ENCODE results near the gene NRG3. TPM values are rescaled to one million over a fixed set of nuclear protein-coding genes. Genes with fewer than 3 reads are reported as not detected.

The NRG3 gene
- total and polyA plus RNA-seq, 2 of the 4 experiments (the other 2 are of a cell fraction): not detected

DNA sequence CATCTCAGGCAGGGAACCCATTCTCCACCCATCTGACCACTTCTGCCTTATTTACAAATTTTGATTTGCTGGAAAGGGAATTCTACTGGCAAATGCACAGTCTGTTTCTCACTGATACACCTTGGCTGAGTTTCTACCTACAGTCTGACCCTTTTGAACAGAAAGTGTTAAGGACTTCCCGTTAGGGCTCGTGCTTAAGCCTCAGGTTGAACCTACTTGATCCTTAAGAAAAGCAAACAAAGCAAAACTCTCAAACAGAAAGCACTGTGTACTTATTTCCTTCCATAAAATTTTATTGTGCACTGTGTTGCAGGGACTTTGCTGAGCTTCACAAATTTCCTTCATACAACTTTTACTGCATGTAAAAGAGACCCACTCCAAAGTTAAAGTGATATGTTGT is 367.8 kb downstream of the NRG3 start:
- Histone ChIP-seq H3K9me3 (ENCODE audit: control insufficient read depth, insufficient read depth, low read length) (peaks cover 3% of the 10 kb centered on the region; the same call in 1 of the 2 replicates), H2AFZ (replicated peaks; ENCODE audit: low read length, poor library complexity) (no peak overlapping the region), H2BK20ac (ENCODE audit: low read depth, low read length) (no peak overlapping the region), H3K27me3 (ENCODE audit: control insufficient read depth, insufficient read depth, low read length) (no peaks in the 10 kb centered on the region), H2BK15ac (ENCODE audit: low read depth, low read length) (no peak overlapping the region), H3K4ac (ENCODE audit: low read depth, low read length) (no peak overlapping the region), H3K23ac (ENCODE audit: low read depth, low read length) (no peak overlapping the region), H3K14ac (replicated peaks; ENCODE audit: low read depth, low read length) (no peak overlapping the region), H4K8ac (ENCODE audit: low read depth in 2 of 2, low read length in 2 of 2) (no peak overlapping the region), H4K20me1 (ENCODE audit: insufficient read depth, low read length) (no peaks in the 10 kb centered on the region), H2BK5ac (ENCODE audit: low read depth, low read length, poor library complexity, severe bottlenecking) (no peak overlapping the region), H3K36me3 (ENCODE audit: control insufficient read depth, insufficient read depth, low read length) (no peaks in the 10 kb centered on the region), H3K4me2 (ENCODE audit: low read depth, low read length) (no peak overlapping the region), H3K9me1 (ENCODE audit: insufficient read depth, low read length) (no peaks in the 10 kb centered on the region), H3K4me3 (ENCODE audit: insufficient read depth, low read depth, low read length) (no peak overlapping the region), H2AK5ac (ENCODE audit: low read depth, low read length) (no peak overlapping the region), H3K79me1 (ENCODE audit: low read depth in 1 of 2, low read length in 2 of 2) (no peaks in the 10 kb centered on the region), H2AK9ac (replicated peaks; ENCODE audit: low read depth, low read length, poor library complexity) (no peak overlapping the region), H2BK120ac (ENCODE audit: low read depth, low read length) (no peak overlapping the region), H3K4me1 (ENCODE audit: control insufficient read depth, insufficient read depth, low read length) (no peaks in the 10 kb centered on the region), H4K91ac (ENCODE audit: insufficient read depth, low read depth, low read length) (no peak overlapping the region), H3K18ac (ENCODE audit: low read depth, low read length) (no peak overlapping the region), H3K27ac (ENCODE audit: insufficient read depth, low read length) (no peak overlapping the region), H3K9ac (ENCODE audit: low read depth, low read length) (no peak overlapping the region), H3K56ac (ENCODE audit: extremely low read depth, insufficient read depth, low read length) (no peak overlapping the region), H4K5ac (ENCODE audit: low read depth, low read length) (no peak overlapping the region)
- ChIA-PET CTCF (no interaction called here), POLR2A (ENCODE audit: unreplicated experiment) (no interaction called here)
- TF ChIP-seq POLR2A (IDR thresholded peaks at IDR 0.05; ENCODE audit: low read depth, low read length) (no peak), CHD1 (IDR thresholded peaks at IDR 0.05; ENCODE audit: low read depth, low read length) (no peak), SMC3 (IDR thresholded peaks at IDR 0.05; ENCODE audit: low read depth, low read length) (no peak), MXI1 (IDR thresholded peaks at IDR 0.05; ENCODE audit: borderline replicate concordance, low read depth, low read length) (no peak), FOS (IDR thresholded peaks at IDR 0.05; ENCODE audit: low read depth, low read length) (no peak), NFE2L2 (IDR thresholded peaks at IDR 0.05; ENCODE audit: low read depth, low read length) (no peak), CEBPB (IDR thresholded peaks at IDR 0.05; ENCODE audit: low read depth, low read length) (no peak), CTCF (conservative IDR thresholded peaks at IDR 0.05; ENCODE audit: low read depth, low read length) (no peak), RFX5 (IDR thresholded peaks at IDR 0.05; ENCODE audit: low read depth, low read length) (no peak), ELK1 (IDR thresholded peaks at IDR 0.05; ENCODE audit: borderline replicate concordance, low read depth, low read length) (no peak), MAZ (IDR thresholded peaks at IDR 0.05; ENCODE audit: borderline replicate concordance, low read depth, low read length) (no peak), MAFK (IDR thresholded peaks at IDR 0.05; ENCODE audit: low read depth, low read length) (no peak)
- TF ChIP-seq, protein P1, sequence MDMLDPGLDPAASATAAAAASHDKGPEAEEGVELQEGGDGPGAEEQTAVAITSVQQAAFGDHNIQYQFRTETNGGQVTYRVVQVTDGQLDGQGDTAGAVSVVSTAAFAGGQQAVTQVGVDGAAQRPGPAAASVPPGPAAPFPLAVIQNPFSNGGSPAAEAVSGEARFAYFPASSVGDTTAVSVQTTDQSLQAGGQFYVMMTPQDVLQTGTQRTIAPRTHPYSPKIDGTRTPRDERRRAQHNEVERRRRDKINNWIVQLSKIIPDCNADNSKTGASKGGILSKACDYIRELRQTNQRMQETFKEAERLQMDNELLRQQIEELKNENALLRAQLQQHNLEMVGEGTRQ (IDR thresholded peaks at IDR 0.05; ENCODE audit: low read depth, low read length): no peak
- no TSS peak for BruUV-seq (replicated peaks)
- no peak for DNase-seq
- dilution Hi-C loops (cut with HindIII; ENCODE audit: low sequenced_read_pairs, unreplicated experiment): no loop called here
- no CpG with 5 or more reads among the region's 2 CpGs for WGBS, 2 experiments (ENCODE audit: extremely low coverage in 2 of 2, insufficient read length in 1 of 2)
- in situ Hi-C loops (cut with MboI; ENCODE audit: low sequenced_read_pairs): no loop called here
- intact Hi-C loops (cut with micrococcal nuclease): no loop called here
- no peak for ATAC-seq (ENCODE audit: low read depth)

Measured in IMR-90 (cell line).